Upper lobe of right lung (tissue), 1 donor: ENCODE data around the gene AGPAT4. TPM values are rescaled to one million over a fixed set of nuclear protein-coding genes. Genes with fewer than 3 reads are reported as not detected.

Experiments used
- ATAC-seq: fragments of 200-7000 bp; cut with Tn5 transposase; one replicate; pipeline ENCODE4 v1.9.1; 2020; ENCODE audit warnings: mild to moderate bottlenecking, moderate library complexity
- DNase-seq: peaks from one replicate; pipeline ENCODE4 v3.0.0-alpha.2; 2020
- H3K27ac ChIP-seq: fragments of 200-600 bp; one replicate; pipeline ENCODE4 v1.8.0; 2022
- H3K27me3 ChIP-seq: fragments of 200-600 bp; one replicate; pipeline ENCODE4 v1.8.0; 2022; ENCODE audit warnings: mild to moderate bottlenecking
- H3K36me3 ChIP-seq: fragments of 200-600 bp; one replicate; pipeline ENCODE4 v1.8.0; 2022
- H3K4me1 ChIP-seq: fragments of 200-600 bp; one replicate; pipeline ENCODE4 v1.8.0; 2022
- H3K4me3 ChIP-seq: fragments of 200-600 bp; one replicate; pipeline ENCODE4 v1.8.0; 2022; ENCODE audit warnings: mild to moderate bottlenecking
- H3K9me3 ChIP-seq: fragments of 200-600 bp; one replicate; pipeline ENCODE4 v1.8.0; 2022
- intact Hi-C: fragments of 100-400 bp; cut with DNase I; formaldehyde crosslinking; loops from one replicate; pipeline ENCODE4 v1.11.0; 2022
- total RNA-seq: library from RNA; stranded (reverse); fragmentation: NEBNext Ultra II Directional; extraction: Animal tissue kit (Norgen Biotek cat#: 25700); gene quantifications from one replicate; pipeline ENCODE4 v1.2.1, GENCODE V29; 2021
- TF ChIP-seq, protein P1 (sequence below): fragments of 200-600 bp; IDR thresholded peaks from one replicate; pipeline ENCODE4 v1.8.0; 2022; ENCODE audit warnings: antibody characterized with exemption
- donor health status: DM: no; HTN: yes; CAD: no; lungs with severe emphysema.

Gene AGPAT4
- total RNA-seq, 1 donor from 2014 or later, result 16.6 TPM

DNA sequence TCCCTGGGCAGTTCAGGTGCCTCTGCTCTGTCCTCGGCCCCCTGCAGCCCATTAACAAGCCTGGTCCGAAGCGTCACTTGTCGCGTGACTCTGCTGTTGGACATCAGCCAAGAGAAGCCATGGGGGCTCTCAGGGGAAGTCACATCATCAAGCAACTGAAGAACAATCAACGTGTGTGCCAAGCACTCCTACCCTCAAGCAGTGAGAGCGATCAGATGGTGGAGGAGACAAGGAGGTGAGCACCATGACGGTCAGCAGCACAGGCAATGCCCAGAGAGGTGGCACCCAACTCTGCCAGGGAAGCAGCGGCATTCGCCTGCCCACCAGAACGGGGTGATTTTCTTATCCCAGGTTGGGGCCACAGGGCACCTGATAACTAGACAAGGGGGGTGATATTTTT lies 132.7 kb downstream of the AGPAT4 start:
- Histone ChIP-seq H3K4me3 (no peak overlapping the region), H3K4me1 (no peaks in the 10 kb centered on the region), H3K27me3 (no peaks in the 10 kb centered on the region), H3K9me3 (no peaks in the 10 kb centered on the region), H3K36me3 (no peaks in the 10 kb centered on the region), H3K27ac (no peak overlapping the region)
- ATAC-seq (no peak), DNase-seq (no peak)
- intact Hi-C loops, result no loop called here
- TF ChIP-seq, protein P1, sequence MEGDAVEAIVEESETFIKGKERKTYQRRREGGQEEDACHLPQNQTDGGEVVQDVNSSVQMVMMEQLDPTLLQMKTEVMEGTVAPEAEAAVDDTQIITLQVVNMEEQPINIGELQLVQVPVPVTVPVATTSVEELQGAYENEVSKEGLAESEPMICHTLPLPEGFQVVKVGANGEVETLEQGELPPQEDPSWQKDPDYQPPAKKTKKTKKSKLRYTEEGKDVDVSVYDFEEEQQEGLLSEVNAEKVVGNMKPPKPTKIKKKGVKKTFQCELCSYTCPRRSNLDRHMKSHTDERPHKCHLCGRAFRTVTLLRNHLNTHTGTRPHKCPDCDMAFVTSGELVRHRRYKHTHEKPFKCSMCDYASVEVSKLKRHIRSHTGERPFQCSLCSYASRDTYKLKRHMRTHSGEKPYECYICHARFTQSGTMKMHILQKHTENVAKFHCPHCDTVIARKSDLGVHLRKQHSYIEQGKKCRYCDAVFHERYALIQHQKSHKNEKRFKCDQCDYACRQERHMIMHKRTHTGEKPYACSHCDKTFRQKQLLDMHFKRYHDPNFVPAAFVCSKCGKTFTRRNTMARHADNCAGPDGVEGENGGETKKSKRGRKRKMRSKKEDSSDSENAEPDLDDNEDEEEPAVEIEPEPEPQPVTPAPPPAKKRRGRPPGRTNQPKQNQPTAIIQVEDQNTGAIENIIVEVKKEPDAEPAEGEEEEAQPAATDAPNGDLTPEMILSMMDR, result no peak

DNA sequence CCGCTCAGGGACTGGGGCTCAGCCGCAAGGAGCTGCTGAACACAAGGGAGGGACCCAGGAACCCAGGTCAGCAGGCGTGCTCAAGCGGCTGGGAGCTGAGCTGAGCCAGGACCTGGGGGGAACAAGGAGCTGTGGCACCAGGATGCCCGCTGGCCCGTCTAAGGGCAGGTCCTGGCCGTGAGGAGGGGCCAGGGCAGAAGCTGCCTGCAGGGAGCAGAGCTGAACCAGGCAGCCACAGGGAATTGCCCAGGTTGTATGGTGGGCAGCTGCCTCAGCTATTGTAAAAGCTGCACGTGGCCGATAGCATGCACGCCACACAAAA lies 133.3 kb downstream of the AGPAT4 start:
- H3K27me3 ChIP-seq, result no peaks in the 10 kb centered on the region
- DNase-seq (no peak), ATAC-seq (no peak)
- TF ChIP-seq, protein P1, result no peak
- H3K4me1 ChIP-seq, result no peaks in the 10 kb centered on the region
- no peak overlapping the region for H3K27ac ChIP-seq
- intact Hi-C loops, result no loop called here
- H3K9me3 ChIP-seq, result no peaks in the 10 kb centered on the region
- H3K4me3 ChIP-seq, result no peak overlapping the region
- no peaks in the 10 kb centered on the region for H3K36me3 ChIP-seq

DNA sequence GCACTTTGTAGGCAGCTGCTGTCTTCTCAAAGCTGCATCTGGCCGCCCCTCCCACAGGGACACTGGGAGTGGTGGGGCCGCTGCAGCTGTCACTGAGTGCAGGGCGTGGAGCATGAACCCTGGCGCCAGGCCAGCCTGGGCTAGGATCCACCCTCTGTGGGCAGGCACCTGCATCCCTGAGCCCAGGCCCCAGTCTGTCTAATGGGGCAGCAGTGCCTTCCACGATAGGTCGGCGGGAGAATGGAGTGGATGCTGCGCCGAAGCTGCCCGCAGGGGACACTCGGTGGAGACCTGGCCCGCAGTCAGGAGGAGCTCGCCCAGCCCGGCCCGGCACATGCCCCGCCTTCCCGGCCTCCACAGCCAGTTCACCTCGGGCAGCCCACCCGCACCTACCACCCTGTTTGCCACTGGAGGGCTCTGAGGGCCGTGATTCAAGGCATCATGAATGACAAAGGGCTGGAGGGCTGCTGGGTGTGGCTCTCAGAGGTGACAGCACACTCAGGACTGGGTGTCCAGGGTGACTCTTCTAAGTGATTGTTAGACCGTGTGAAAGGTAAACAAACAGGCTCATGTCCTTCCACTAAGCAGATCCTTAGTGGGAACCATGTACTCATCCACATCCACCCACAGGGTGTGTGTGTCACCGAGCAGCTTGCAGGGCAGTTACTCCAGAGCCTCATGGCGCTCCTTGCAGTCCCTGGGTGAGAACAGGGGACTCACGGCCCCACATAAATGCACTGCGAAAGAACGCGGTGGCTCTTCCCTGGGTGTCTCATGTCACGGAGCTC lies 133.9 kb downstream of the AGPAT4 start:
- Histone ChIP-seq H3K27me3 (no peaks in the 10 kb centered on the region), H3K36me3 (no peaks in the 10 kb centered on the region), H3K4me1 (no peaks in the 10 kb centered on the region), H3K4me3 (no peak overlapping the region), H3K9me3 (no peaks in the 10 kb centered on the region), H3K27ac (no peak overlapping the region)
- ATAC-seq (peak; percentile 36), DNase-seq (no peak)
- intact Hi-C loops, result no loop called here
- TF ChIP-seq, protein P1, result no peak

DNA sequence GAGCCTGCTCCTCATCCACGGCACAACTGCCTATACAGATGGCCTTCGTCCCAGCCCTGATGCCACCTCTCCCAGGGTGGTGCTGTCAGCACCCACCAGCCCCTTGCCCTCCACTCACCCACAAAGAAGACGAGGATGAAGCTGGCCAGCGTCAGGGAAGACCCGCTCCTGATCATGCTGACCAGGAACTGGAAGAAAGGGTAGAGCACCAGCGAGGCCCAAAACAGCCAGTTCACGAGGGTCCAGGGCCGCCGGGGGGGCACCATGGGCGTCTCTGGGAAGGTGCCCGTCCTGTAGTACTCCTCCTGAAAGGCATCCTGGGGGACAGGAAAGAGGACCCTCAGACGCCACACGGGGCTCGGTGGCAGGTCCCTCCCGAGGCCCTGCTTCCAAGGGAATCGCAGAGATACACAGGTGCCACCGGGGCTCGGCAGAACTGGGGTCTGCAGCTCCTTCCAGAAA lies 134.5 kb downstream of the AGPAT4 start:
- TF ChIP-seq, protein P1, result no peak
- Histone ChIP-seq H3K4me1 (no peaks in the 10 kb centered on the region), H3K9me3 (no peaks in the 10 kb centered on the region), H3K4me3 (no peak overlapping the region), H3K27me3 (no peaks in the 10 kb centered on the region), H3K27ac (no peak overlapping the region), H3K36me3 (no peaks in the 10 kb centered on the region)
- no peak for DNase-seq
- peak; percentile 3 for ATAC-seq
- intact Hi-C loops, result no loop called here

DNA sequence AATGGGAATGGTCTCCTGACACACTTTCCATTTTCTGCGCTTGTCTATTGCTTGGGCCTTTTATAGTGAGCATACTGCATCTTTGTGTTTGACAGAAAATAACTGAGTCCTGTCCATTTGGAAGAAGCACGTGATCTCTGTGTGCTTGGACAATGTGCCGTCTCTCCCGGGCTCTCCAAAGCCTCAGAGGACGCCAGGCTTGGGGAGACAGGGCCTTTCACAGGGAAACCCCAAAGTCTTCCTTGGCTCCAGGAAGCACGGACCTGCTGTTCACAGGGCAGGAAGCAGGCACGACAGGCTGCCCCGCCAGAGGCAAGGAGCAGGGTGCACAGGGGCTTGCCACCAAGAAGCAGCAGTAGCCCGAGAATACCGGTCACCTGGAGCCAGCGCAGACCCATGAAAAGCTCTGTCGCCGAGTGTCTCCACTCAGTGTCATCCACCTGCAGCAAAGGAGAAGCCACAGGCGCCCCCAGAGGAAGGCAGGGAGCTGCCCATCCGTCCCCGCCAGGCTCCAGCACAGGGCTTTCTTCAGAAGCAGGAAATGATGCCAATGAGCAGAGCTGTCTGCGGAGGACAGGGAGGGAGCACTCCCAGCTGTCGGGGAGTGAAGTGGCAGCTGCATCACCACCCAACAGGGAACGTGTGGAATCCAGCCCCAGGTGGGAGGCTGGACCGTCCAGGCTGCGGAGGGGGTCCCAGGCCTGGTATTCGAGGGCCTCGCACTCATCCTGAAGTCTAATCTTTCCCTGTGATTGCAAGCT lies 135.1 kb downstream of the AGPAT4 start:
- TF ChIP-seq, protein P1, result no peak
- Histone ChIP-seq H3K4me1 (no peaks in the 10 kb centered on the region), H3K36me3 (no peaks in the 10 kb centered on the region), H3K9me3 (no peaks in the 10 kb centered on the region), H3K27me3 (no peaks in the 10 kb centered on the region), H3K27ac (no peak overlapping the region), H3K4me3 (no peak overlapping the region)
- DNase-seq (no peak), ATAC-seq (no peak)
- intact Hi-C loops, result no loop called here
